LoVo (cell line): ENCODE measurements around the gene HEXIM2.
"Not testable (repeated sequence)": the region's sequence is repeated elsewhere in the genome, so short reads cannot be mapped to it uniquely, and the experiment has no call there.

Experiments
- DNase-seq: peaks from one replicate; pipeline ENCODE4 v3.0.0-alpha.2; 2016; ENCODE audit warnings: low spot score

Gene HEXIM2, protein sequence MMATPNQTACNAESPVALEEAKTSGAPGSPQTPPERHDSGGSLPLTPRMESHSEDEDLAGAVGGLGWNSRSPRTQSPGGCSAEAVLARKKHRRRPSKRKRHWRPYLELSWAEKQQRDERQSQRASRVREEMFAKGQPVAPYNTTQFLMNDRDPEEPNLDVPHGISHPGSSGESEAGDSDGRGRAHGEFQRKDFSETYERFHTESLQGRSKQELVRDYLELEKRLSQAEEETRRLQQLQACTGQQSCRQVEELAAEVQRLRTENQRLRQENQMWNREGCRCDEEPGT

DNA sequence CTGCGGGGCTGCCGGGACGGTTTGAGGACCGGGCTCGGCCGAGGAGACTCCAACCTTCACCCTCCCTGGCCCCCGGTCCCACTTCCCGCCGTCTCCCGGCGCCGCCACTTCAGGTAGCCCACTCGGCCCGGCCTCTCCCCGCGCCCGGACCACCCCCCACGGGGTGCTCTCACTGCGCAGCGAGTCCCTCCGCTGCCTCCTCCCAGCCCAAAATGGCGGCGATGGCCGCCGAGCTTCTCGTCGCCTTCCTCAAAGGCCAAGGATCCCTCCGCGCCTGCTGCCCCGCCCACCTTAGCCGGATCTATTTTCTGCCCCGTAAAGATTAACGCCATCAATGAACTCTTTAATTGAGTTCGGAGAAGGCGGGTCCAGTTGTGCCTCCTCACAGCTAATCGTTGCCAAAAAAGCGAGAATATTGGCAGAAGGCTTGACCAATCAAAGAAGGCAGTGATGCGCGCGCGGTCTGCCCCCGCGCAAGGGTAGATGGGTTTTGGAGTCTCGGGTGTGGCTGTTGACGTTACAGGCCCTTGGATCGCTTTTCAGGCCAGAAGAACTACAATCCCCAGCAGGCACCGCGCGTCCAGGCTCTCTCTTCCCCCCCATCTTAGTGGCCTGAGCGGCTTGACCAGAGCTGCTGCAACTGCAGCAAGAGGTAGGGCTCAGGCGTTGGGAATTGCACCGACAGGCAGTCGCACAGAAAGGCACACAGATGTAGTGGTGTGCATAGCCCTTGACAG is at the start of gene HEXIM2:
Gene HEXIM2, plus strand, starts transcription at position 588 of the 737 bp plus-strand sequence. CDS start 919 bp downstream, outside the sequence.
- peak; percentile 99 for DNase-seq

DNA sequence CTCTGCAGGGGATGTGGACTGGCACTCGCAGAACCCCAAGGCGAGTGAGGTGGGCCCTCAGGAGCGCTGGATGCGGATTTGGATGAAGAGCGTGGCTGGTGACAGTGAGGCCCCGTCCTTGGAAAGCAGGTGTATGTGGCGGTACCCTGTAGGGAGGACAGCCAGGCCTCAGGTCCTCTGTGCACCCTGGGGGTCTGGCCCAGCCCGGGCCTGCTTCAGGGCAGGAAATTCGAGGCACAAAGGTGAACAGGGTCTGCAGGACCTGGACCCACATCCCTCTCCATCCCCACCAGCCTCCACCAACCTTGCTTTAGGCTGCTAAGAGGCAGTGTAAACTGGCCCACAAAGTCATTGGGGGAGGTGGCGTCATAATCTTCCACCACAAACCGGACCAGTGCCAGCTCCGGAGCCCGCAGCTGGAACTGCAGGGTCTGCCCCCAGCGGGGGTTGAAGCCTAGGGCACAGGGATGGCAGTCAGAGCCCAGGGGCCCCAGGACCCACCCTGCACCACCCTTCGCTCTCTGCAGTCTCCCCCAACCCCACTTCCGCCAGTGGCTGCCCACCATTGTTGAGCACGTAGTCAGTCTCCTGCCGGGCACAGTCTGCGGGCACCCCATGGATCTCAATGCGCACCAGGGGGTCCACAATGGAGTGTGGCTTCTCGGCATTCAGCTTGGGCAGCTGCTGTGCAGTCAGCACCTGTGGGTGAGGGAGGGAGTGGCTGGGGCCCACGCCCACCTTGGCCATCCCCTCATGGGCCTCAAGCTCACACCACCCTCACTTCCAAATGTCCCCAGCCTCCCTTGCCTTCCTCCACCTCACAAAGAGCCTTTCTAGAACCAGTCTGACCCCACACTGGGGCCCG is 48.9 kb upstream of the HEXIM2 start:
- no peak for DNase-seq

DNA sequence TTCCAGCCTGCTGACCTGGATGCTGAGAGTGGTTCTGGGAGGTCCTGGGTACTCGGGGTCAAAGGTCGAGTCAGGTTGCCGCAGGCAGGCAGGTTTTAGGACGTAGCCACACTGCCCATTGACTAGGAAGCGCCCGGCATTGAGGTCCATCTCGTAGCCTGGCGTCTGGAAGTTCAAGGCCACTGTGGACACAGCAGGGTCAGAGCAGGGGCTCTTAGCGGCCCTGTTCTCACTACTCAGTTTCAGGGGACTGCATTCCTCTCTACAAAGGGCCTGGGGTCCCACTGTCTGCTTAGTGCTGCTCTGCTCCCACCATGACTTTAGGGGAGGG is 48.3 kb upstream of the HEXIM2 start:
- no peak for DNase-seq

DNA sequence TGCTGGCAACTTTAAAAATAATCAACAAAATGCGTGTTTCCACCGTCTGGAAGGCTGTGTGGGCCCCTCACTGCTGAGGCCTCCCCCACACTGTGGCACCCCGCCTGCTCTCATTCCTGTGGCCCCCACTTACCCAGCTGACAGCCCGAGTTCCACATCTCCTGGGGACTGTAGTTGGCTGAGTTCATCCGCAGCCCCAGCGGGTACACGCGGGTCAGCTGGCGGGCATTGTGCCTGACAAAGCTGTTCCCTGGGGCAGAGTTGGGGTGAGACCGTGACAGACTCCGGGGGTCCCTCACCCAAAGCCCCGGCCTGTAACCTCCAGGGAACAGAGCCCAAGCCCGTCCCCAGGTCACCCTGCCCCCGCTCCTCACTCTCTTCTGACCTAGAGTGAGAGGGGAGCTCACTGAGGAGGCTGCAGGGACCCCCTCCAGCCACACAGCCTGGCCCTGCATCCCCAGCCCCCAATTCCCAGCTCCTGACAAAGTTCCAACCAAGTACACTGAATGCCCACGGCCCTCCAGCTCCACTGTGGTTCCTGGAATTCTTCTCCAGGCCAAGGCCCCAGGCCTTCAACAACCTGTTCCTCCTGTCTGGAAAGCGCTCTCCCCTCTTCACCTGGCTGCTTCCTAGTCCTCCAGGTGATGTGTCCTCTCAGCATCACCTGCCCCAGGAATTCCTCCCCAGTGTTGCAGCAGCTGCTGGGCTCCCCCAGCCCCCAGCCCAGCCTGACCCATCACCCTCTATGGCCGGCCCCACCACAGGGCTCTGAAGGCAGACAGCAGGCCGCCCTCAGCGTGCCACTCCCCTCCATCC is 47.4 kb upstream of the HEXIM2 start:
- no peak for DNase-seq

DNA sequence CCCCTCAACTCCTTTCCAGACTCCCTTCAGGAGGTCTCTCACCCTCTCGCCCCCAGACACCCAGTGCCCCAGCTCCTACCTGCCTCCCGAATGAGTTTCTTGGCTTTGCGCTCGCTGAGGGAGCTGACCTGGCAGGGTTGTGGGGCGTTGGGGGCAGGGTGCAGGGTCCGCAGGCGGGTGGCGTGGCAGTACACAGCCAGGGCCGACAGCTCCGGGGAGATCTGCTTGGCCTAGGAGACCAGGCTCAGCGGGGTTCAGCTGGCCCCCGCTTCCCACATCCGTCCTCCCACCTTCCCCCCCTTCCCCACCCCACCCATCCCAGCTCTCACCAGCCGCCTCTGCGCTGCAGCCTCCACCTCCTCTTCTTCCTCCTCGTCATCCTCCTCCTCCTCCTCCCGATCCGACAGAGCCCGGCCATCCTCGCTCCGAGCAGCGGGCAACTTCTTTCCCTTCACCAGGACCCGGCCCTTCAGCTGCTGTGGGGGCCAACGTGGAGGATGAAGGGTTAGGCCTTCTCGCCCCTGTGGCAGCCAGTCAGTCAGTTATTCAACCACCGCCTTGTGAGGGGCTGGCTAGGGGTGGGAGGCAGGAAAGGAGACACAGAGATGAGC is 46.6 kb upstream of the HEXIM2 start:
- DNase-seq = no peak

DNA sequence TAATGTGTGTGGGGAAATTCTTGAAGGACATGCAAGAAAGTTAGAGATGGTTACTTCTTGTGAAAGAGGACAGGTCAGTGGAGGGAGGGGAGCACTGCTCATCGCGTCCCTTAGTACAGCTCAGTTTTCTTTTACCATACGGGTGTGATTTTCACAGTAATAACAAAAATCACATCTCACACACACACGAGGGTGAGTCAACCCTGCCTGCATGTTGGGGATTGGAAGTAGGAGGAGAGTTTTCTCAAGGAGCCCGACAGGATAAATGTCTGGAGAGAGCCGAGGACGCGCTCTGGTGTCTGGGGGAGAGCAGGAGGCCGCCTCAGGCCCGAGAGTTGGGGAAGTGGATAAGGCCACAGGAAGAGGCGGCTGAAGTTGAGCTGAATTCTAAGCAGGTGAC is 45.8 kb upstream of the HEXIM2 start:
- no peak for DNase-seq

DNA sequence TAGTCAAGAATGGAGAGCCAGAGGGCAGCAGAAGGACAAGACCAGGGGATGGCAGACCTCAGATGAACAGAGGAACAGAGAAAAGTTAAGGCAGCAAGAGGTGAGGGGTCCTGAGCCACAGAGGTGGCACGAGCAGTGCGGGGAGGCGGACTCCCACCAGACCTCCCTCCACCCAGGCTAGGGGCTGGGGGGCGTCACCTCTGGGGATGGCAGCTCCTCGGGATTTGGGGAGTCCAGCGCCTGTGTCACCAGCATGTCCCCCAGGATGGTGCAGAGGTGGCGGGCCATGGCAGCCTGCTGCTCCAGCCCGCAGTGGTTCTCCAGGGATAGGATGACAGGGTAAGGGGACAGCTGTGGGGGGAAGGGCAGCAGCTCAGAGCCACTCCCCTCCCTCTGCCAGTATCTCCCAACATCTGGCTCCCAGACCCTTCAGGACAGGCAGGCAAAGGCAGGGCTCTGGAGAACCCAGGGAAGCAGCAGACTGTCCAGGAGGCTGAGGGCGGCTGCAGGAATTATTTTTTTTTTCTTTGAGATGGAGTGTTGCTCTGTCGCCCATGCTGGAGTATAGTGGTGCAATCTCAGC is 45.1 kb upstream of the HEXIM2 start:
- DNase-seq = no peak

DNA sequence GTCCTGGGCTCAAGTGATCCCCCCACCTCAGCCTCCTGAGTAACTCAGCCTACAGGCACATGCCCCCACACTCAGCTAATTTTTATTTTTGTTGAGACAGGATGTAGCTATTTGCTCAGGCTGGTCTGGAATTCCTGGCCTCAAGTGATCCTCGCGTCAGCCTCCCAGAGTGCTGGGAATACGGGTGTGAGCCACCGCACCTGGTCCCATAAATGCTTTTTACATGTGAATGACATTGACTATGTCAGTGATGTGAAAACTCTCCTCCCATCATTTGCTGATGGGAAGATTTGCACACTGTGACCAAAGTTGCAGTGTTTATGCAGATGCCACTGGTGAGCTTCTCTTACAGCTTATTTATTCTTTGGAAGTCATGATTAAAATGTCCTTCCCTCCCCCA is 44.3 kb upstream of the HEXIM2 start:
- DNase-seq = no peak

DNA sequence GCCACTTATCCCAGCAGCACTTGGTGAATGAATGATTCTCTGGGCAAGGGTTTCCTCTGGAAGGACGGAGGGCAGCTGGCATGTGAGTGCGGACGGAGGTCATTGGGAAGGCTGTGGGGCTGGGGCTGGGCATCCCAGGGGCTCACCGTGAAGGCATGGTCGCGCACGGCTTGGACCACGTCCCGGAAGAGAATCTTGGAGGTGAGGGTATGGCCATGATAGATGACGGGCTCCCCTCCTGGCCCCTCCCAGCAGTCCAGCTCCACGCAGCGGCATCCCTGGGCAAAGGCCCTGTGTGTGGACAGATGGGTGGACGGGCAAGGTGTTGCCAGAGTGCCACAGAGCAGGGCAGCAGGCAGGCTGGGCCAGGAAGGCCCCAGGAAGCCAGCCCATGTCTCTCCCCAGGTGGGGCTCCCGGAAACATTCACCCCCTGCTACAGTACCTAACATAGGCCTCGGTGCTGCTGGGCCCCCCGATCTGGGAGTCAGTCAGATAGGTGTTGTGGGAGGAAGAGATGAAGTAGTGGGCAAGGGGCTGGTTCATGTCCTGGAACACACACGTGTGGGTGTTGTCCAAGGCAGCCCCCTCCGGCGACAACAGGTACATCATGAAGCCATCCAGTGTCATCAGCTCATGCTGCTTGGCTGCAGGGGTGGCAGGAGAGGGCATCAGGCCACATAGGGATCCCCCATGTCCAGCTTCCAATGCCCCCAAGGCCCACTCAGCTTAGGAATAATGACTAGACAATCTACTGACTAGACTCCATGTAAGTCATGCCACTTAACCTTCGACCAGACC is 43.6 kb upstream of the HEXIM2 start:
- no peak for DNase-seq

DNA sequence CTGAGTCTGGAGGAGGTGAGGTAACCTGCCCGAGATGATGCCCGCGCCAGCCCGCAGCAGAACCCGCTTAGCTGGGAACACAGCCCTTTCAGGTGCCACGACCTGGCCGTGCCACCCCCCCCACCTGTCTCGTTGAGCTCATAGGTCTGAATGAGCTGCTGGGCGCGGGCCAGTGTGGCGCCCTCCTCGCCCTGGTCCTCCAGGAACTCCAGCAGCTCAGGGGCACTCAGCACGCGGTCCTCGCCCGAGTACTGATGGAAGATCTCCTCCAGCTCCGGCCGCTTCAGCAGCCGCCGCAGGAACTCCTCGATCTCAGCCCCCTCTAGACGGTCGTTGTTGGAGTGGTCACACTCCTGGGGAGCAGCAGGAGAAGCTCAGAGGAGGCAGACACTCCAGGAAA is 43.0 kb upstream of the HEXIM2 start:
- DNase-seq = no peak

DNA sequence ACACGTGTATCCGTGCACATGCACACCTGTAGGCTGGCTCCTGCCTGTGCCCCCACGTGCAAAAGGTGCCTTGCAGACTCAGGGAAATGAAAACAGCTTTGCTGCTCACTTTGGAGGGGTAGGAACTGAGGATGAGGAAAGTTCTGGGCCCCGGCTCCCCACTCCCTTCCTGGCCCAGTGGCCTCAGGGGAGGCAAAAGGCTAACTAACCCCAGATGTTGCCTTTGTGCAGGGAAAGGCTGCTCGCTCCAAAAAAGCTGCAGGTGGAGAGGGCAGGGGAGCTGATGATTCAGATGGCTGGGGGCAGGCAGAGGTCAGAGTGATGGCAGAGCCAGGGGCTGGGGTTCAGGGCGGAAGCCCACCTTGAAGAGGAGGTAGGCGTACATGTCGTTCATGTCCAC is 41.7 kb upstream of the HEXIM2 start:
- no peak for DNase-seq

DNA sequence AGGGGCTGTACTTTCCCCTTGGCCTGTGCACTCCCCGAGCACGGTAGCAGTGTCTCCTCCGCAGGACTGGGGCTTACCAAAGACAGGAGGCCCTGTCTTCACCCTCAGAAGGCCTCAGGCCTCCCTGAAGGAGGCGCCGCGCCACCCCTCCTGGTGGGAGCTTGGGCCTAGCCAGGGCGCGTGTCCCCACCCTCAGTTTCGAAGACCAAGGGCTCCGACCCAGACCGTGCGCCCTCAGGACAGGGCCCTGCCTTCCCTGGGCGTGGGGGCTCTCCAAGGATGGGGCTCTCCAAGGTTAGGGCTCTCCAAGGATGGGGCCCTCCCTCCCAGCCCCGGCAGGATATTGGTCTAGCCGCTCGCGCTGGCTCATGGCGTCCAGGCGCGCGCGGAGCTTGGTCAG is 41.1 kb upstream of the HEXIM2 start:
- DNase-seq = no peak

DNA sequence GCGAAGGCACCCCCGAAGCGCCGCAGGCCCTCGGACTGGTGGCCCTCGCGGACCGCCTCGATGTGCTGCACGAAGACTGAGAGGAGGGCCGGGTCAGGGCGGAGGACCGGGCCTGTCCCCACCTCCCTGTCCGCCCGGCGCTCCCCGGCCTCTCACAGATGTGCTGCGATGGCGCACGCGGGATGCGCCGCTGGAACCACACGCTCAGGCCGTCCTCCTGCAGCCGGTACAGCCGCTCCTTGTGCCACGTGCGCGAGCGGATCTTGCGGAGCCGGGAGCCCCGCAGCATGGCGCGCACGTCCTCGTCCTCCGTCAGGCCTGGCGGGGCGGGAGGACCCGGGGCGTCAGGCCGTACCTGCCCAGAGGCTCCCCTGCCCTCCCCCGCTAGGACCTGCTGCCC is 40.6 kb upstream of the HEXIM2 start:
- no peak for DNase-seq

DNA sequence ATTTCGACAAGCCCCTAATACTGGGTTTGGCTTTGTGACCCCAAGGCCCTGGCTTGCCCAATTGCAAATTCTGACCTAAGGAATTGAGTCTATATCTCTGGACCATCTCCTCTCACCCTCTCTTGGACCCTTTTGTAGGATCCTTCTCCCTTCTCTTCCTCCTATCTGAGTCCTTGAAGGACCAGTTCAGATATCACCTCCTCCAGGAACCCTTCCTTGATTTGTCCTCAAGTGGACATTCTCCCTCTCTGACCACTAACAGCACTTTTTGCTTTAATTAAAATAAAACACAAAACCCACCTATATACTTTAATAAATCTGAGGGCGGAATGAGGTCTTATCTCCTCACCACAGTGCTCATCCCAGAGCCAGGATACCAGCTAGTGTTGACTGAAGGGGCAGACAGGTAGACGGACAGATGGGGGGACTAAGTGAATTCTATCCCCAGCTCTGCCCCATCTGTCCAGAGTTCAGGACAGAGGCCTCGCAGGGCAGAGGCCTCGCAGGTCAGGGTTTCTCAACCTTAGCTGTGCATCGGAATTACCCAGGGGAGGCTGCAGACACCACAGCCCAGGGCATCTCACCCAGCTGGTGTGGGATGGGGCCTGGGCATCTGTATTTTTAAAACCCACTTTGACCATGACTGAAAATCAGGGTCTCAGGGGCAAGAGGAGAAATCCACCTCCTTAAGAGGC is 38.5 kb upstream of the HEXIM2 start:
- no peak for DNase-seq

DNA sequence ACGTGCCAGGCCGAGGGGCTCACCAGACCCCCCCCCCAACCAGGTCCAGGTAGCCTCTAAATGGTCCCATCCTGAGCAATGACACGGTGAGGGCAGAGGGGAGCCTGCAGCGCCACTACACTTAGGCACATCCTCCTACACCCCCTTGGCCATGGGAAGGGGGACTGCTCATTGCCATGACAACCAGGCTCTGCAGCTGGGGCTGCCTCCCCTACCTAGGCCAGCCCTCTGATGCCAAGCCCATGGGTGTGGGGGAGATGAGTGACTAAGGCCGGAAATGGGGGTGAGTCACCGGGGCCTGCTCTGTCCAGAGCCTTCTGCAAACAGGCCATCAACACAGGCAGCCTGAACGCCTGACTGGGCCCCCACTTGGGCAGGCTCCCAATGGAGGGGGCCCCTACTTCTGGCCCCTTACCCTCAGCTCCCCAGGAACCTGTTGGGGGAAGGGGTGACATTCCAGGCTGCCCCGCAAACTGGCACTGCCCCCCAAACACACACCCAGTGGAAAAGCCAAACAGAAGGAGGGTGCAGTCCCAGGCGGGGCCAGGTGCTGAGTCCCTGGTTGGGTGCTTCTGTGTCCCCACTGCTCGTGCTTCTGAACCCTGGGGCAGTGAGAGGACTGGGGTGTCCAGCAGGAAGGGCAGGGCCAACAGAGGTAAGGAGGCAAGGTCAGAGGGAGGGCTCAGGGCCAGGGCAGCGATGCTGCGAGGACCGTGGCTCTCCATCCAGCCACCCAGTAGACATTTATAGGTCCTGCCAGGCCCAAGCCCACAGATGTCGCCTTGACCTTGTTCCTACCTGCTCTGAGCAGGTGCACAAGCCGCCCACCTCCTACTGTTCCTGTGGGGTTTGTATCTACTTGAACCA is 37.5 kb upstream of the HEXIM2 start:
- DNase-seq = peak; percentile 87

DNA sequence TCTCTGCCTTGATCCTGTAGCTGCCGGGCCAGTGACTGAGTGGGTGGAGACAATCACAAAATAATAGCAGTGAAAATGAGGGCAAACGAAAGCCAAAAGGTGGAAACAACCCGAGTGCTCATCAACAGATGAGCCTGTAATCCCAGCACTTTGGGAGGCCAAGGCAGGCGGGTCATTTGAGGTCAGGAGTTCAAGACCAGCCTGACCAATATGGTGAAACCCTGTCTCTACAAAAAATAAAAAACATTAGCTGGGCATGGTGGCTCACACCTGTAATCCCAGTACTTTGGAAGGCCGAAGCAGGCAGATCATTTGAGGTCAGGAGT is 36.9 kb upstream of the HEXIM2 start:
- DNase-seq = not testable (repeated sequence)

DNA sequence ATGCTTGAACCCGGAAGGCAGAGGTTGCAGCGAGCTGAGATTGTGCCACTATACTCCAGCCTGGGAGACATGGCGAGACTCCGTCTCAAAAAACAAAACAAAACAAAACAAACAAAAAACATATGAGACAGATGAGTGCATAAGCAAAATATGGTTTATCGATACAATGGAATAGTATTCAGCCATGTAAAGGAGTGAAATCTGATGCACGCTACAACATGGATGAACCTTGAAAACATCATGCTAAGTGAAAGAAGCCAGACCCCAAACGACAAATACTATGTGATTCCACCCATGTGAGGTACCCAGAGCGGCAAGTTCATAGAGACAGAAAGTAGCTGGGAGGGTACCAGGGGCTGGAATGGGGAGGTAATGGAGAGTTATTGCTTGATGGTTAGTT is 36.2 kb upstream of the HEXIM2 start:
- no peak for DNase-seq

DNA sequence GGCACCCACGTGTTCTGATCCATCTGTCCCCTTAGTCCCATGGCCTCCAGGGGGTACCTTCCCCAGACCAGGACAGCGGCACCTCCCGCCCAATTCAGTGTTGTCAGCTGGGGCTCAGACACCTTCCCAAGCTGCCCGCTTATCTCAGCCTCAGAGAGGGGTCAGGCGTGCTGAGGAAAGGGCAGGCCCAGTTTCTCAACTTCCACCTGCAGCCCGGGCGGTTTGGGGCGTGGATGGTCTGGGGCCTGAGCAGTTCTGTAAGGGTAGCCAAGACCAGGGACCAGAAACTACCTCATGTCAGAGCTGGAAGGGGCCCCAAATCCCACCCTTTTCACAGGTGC is 34.5 kb upstream of the HEXIM2 start:
- DNase-seq = no peak
